ENCODE results near the gene ZBTB20.

Gene ZBTB20

GRCh38 chr3:114454551-114455251 is 692.4 kb downstream of the ZBTB20 start:
- no peak for DNase-seq

GRCh38 chr3:114453361-114453780 is 693.7 kb downstream of the ZBTB20 start:
- DNase-seq = no peak

- DNase-seq = no peak
These were observed 694.2 kb downstream of the ZBTB20 start for GRCh38 chr3:114452937-114453336.

- no peak for DNase-seq
These were observed 694.8 kb downstream of the ZBTB20 start for GRCh38 chr3:114452256-114452655.

- DNase-seq = no peak
These were observed 695.5 kb downstream of the ZBTB20 start for GRCh38 chr3:114451561-114452018.

GRCh38 chr3:114451051-114451451 is 696.0 kb downstream of the ZBTB20 start:
- no peak for DNase-seq

- no peak for DNase-seq
These were observed 697.0 kb downstream of the ZBTB20 start for GRCh38 chr3:114450008-114450596.

- DNase-seq = no peak
These were observed 697.6 kb downstream of the ZBTB20 start for GRCh38 chr3:114449271-114450007.

- DNase-seq = no peak
These were observed 699.1 kb downstream of the ZBTB20 start for GRCh38 chr3:114447950-114448479.

- DNase-seq = no peak
These were observed 699.5 kb downstream of the ZBTB20 start for GRCh38 chr3:114447545-114447944.

GRCh38 chr3:114446600-114446999 is 700.5 kb downstream of the ZBTB20 start:
- DNase-seq = no peak

- no peak for DNase-seq
These were observed 701.9 kb downstream of the ZBTB20 start for GRCh38 chr3:114445233-114445632.

- DNase-seq = no peak
These were observed 702.9 kb downstream of the ZBTB20 start for GRCh38 chr3:114444216-114444615.

- DNase-seq = no peak
These were observed 704.8 kb downstream of the ZBTB20 start for GRCh38 chr3:114442246-114442645.

GRCh38 chr3:114441386-114441785 is 705.7 kb downstream of the ZBTB20 start:
- no peak for DNase-seq

GRCh38 chr3:114440700-114441099 is 706.4 kb downstream of the ZBTB20 start:
- no peak for DNase-seq

- no peak for DNase-seq
These were observed 707.8 kb downstream of the ZBTB20 start for GRCh38 chr3:114439284-114439683.

- no peak for DNase-seq
These were observed 709.2 kb downstream of the ZBTB20 start for GRCh38 chr3:114437897-114438296.

- no peak for DNase-seq
These were observed 710.9 kb downstream of the ZBTB20 start for GRCh38 chr3:114436182-114436581.

GRCh38 chr3:114435386-114436115 is 711.5 kb downstream of the ZBTB20 start:
- DNase-seq = no peak

- DNase-seq = no peak
These were observed 714.8 kb downstream of the ZBTB20 start for GRCh38 chr3:114432310-114432709.

- no peak for DNase-seq
These were observed 719.0 kb downstream of the ZBTB20 start for GRCh38 chr3:114428044-114428595.

Measured in activated T-cell treated with anti-CD3 and anti-CD28 coated beads for 4 hours (primary cell).